Activated B cell treated with CpG ODN at 0.5 μM for 24 hours (primary cell): Measurements from ENCODE around the gene USH1C. TPM values are rescaled to one million over a fixed set of nuclear protein-coding genes. Genes with fewer than 3 reads are reported as not detected.

Experiments
- ATAC-seq: fragments of 200-7000 bp; cut with Tn5 transposase; one replicate; pipeline ENCODE4 v1.10.0; 2021; ENCODE audit warnings: low read depth, mild to moderate bottlenecking, moderate library complexity
- CTCF ChIA-PET: fragments of 350-600 bp; sonication (Branson Sonifier 250); formaldehyde crosslinking; loops from one replicate; lab custom pipeline; 2021; ENCODE audit warnings: antibody characterized with exemption; lab: Charles Lee
- POLR2A ChIA-PET: fragments of 350-600 bp; sonication (Branson Sonifier 250); formaldehyde crosslinking; loops from one replicate; lab custom pipeline; 2021; ENCODE audit warnings: antibody characterized with exemption; lab: Charles Lee
- DNase-seq: peaks from one replicate; pipeline ENCODE4 v3.0.0; 2022
- H3K27ac Mint-ChIP-seq: one replicate; pipeline ENCODE4 v1.8.0; 2020; ENCODE audit warnings: mixed read lengths
- H3K27me3 Mint-ChIP-seq: one replicate; pipeline ENCODE4 v1.8.0; 2021; ENCODE audit warnings: mixed read lengths
- H3K36me3 Mint-ChIP-seq: one replicate; pipeline ENCODE4 v1.8.0; 2021; ENCODE audit warnings: low read depth, mixed read lengths
- H3K4me1 Mint-ChIP-seq: one replicate; pipeline ENCODE4 v1.8.0; 2021; ENCODE audit warnings: mixed read lengths
- H3K4me3 Mint-ChIP-seq: one replicate; pipeline ENCODE4 v1.8.0; 2020; ENCODE audit warnings: mild to moderate bottlenecking, mixed read lengths
- H3K9me3 Mint-ChIP-seq: one replicate; pipeline ENCODE4 v1.8.0; 2020; ENCODE audit warnings: mixed read lengths
- CTCF ChIP-seq: fragments of 200-600 bp; IDR thresholded peaks from one replicate; pipeline ENCODE4 v1.8.0; 2022; ENCODE audit warnings: antibody characterized with exemption, mild to moderate bottlenecking
- intact Hi-C: fragments of 100-400 bp; cut with micrococcal nuclease; formaldehyde crosslinking; loops from one replicate; pipeline ENCODE4 v1.15.1; 2024
- total RNA-seq: library from RNA; stranded (reverse); gene quantifications from 2 replicates; pipeline ENCODE4 v1.2.3, GENCODE V29; 2022

The USH1C gene
- total RNA-seq, 1 donor from 2014 or later, result not detected

GRCh38 chr11:17537261-17537660 is 7.0 kb downstream of the USH1C start:
- H3K27ac Mint-ChIP-seq, result no peak overlapping the region
- no peak for TF ChIP-seq CTCF
- H3K9me3 Mint-ChIP-seq, result no peaks in the 10 kb centered on the region
- H3K27me3 Mint-ChIP-seq, result peaks cover 8% of the 10 kb centered on the region
- intact Hi-C loops, result no loop called here
- H3K36me3 Mint-ChIP-seq, result no peaks in the 10 kb centered on the region
- ChIA-PET CTCF (no interaction called here), POLR2A (no interaction called here)
- no peak overlapping the region for H3K4me3 Mint-ChIP-seq
- no peak for ATAC-seq
- no peaks in the 10 kb centered on the region for H3K4me1 Mint-ChIP-seq
- DNase-seq, result no peak

- Mint-ChIP-seq H3K36me3 (no peaks in the 10 kb centered on the region), H3K4me1 (no peaks in the 10 kb centered on the region), H3K9me3 (no peaks in the 10 kb centered on the region), H3K27ac (no peak overlapping the region), H3K27me3 (peaks cover 4% of the 10 kb centered on the region), H3K4me3 (no peak overlapping the region)
- ChIA-PET CTCF (no interaction called here), POLR2A (no interaction called here)
- intact Hi-C loops, result no loop called here
- ATAC-seq (no peak), DNase-seq (no peak)
- no peak for TF ChIP-seq CTCF
These were observed 8.7 kb downstream of the USH1C start for GRCh38 chr11:17535488-17535887.

GRCh38 chr11:17533778-17534415 is 10.3 kb downstream of the USH1C start:
- H3K9me3 Mint-ChIP-seq, result no peaks in the 10 kb centered on the region
- CTCF ChIA-PET, result no interaction called here

GRCh38 chr11:17533341-17533740 is 10.9 kb downstream of the USH1C start:
- Mint-ChIP-seq H3K27me3 (no peaks in the 10 kb centered on the region), H3K4me1 (no peaks in the 10 kb centered on the region), H3K4me3 (no peak overlapping the region), H3K27ac (no peak overlapping the region), H3K9me3 (no peaks in the 10 kb centered on the region), H3K36me3 (no peaks in the 10 kb centered on the region)
- ATAC-seq, result no peak
- intact Hi-C loops, result no loop called here
- ChIA-PET POLR2A (no interaction called here), CTCF (no interaction called here)
- no peak for DNase-seq
- TF ChIP-seq CTCF, result no peak

More at GRCh38 chr11:17533778-17534415, 10.3 kb downstream of the USH1C start:
- no peaks in the 10 kb centered on the region for H3K27me3 Mint-ChIP-seq
- POLR2A ChIA-PET, result no interaction called here
- H3K4me3 Mint-ChIP-seq, result no peak overlapping the region
- ATAC-seq, result no peak
- no peaks in the 10 kb centered on the region for H3K36me3 Mint-ChIP-seq
- intact Hi-C loops, result no loop called here
- no peak for TF ChIP-seq CTCF
- DNase-seq, result no peak
- H3K4me1 Mint-ChIP-seq, result no peaks in the 10 kb centered on the region
- no peak overlapping the region for H3K27ac Mint-ChIP-seq

- Mint-ChIP-seq H3K4me3 (no peak overlapping the region), H3K9me3 (no peaks in the 10 kb centered on the region), H3K4me1 (no peaks in the 10 kb centered on the region), H3K27me3 (no peaks in the 10 kb centered on the region), H3K27ac (no peak overlapping the region), H3K36me3 (no peaks in the 10 kb centered on the region)
- ChIA-PET POLR2A (no interaction called here), CTCF (no interaction called here)
- DNase-seq, result no peak
- no peak for TF ChIP-seq CTCF
- intact Hi-C loops, result no loop called here
- no peak for ATAC-seq
These were observed 11.4 kb downstream of the USH1C start for GRCh38 chr11:17532784-17533183.
